Fibroblast of lung (primary cell): Measurements from ENCODE around the gene TTC32. TPM values are rescaled to one million over a fixed set of nuclear protein-coding genes. Genes with fewer than 3 reads are reported as not detected.

ENCODE experiments used
- DNase-seq, 2 donors: peaks; one replicate each; pipeline versions ENCODE4 v3.0.0 to v3.0.0-alpha.2; 2010; ENCODE audit warnings: low read depth in 2 of 2
- H2AFZ ChIP-seq: 2 replicates; pipeline ENCODE4 v1.5.1; 2012; ENCODE audit warnings: low read length, control low read depth, inconsistent platforms
- H3K27ac ChIP-seq: 2 replicates; pipeline ENCODE4 v1.5.1; 2011; ENCODE audit warnings: low read length, control low read depth; ENCODE audit not compliant: insufficient read depth
- H3K27me3 ChIP-seq: 2 replicates; pipeline ENCODE4 v1.5.1; 2011; ENCODE audit warnings: mild to moderate bottlenecking, low read length; ENCODE audit not compliant: control insufficient read depth, insufficient read depth
- H3K36me3 ChIP-seq: 2 replicates; pipeline ENCODE4 v1.5.1; 2011; ENCODE audit warnings: low read length; ENCODE audit not compliant: control insufficient read depth, insufficient read depth
- H3K4me1 ChIP-seq: 2 replicates; pipeline ENCODE4 v1.5.1; 2011; ENCODE audit warnings: low read length; ENCODE audit not compliant: control insufficient read depth, insufficient read depth; ENCODE audit errors: extremely low read depth
- H3K4me2 ChIP-seq: 2 replicates; pipeline ENCODE4 v1.5.1; 2011; ENCODE audit warnings: low read length, control low read depth; ENCODE audit not compliant: insufficient read depth; ENCODE audit errors: extremely low read depth
- H3K4me3 ChIP-seq, 4 experiments: fragments of 200-600 bp in 1 of 4; sonication (generic) in 1 of 4; replicated peaks in 1 of 4; 2 replicates each; pipeline ENCODE4 v1.5.1; 2011 to 2016; ENCODE audit warnings: low read length in 4 of 4, low read depth in 3 of 4, mild to moderate bottlenecking in 3 of 4, control low read depth in 2 of 4, inconsistent platforms in 1 of 4, mixed read lengths in 1 of 4; ENCODE audit not compliant: insufficient read depth in 1 of 4; ENCODE audit errors: control extremely low read depth in 1 of 4
- H3K79me2 ChIP-seq: 2 replicates; pipeline ENCODE4 v1.5.1; 2012; ENCODE audit warnings: mild to moderate bottlenecking, low read length, inconsistent platforms; ENCODE audit not compliant: control insufficient read depth, insufficient read depth
- H3K9ac ChIP-seq: 2 replicates; pipeline ENCODE4 v1.5.1; 2011; ENCODE audit warnings: mild to moderate bottlenecking, low read length, control low read depth; ENCODE audit not compliant: insufficient read depth
- H3K9me3 ChIP-seq: 2 replicates; pipeline ENCODE4 v1.5.1; 2012; ENCODE audit warnings: low read depth, low read length; ENCODE audit not compliant: control insufficient read depth, insufficient read depth
- H4K20me1 ChIP-seq: 2 replicates; pipeline ENCODE4 v1.5.1; 2011; ENCODE audit warnings: low read length; ENCODE audit not compliant: control insufficient read depth, insufficient read depth; ENCODE audit errors: extremely low read depth
- EZH2 ChIP-seq: IDR thresholded peaks from 2 replicates; pipeline ENCODE4 v1.5.1; 2012; ENCODE audit warnings: low read length, control low read depth, mild to moderate bottlenecking; ENCODE audit errors: missing control alignments
- polyA plus RNA-seq, 2 donors: library from polyadenylated mRNA; depleted of rRNA in 1 of 2; stranded (reverse) in 1 of 2; unstranded in 1 of 2; fragments of >200 nt; gene quantifications; 2 replicates each; pipeline ENCODE4 v1.2.1, GENCODE V29; 2011 to 2012; ENCODE audit warnings: missing spikeins in 1 of 2
- total RNA-seq: library from RNA; depleted of rRNA; stranded (reverse); fragments of >200 nt; gene quantifications from 2 replicates; pipeline ENCODE4 v1.2.1, GENCODE V29; 2014
- TF ChIP-seq, protein P1 (sequence below), 2 donors: IDR thresholded peaks in 1 of 2; conservative IDR thresholded peaks in 1 of 2; 1 replicate in 1 of 2; 2 replicates in 1 of 2; pipeline ENCODE4 v1.5.1; 2011 to 2012; ENCODE audit warnings: low read length in 2 of 2, control low read depth in 1 of 2, inconsistent platforms in 1 of 2, low read depth in 1 of 2, mild to moderate bottlenecking in 1 of 2

The TTC32 gene
- total and polyA plus RNA-seq, 2 donors (not counting 1 experiment from before 2014, with no cell fraction given) = 4.7 to 5.8 TPM

DNA sequence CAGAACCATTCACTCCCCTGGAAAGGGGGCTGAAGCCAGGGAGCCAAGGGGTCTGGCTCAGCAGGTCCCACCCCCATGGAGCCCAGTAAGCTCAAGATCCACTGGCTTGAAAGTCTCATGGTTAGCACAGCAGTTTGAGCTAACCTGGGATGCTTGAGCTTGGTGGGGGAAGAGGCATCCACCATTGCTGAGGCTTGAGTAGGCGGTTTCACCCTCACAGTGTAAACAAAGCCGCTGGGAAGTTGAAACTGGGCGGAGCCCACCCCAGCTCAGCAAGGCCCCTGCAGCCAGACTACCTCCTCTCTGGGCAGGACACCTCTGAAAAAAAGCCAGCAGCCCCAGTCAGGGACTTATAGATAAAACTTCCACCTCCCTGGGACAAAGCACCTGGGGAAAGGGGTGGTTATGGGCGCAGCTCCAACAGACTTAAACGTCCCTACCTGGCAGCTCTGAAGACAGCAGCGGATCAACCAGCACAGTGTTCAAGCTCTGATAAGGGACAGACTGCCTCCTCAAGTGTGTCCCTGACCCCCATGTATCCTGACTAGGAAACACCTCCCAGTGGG, 14.7 kb upstream of the TTC32 start:
- no peak overlapping the region for H3K4me2 ChIP-seq
- H3K9me3 ChIP-seq = no peaks in the 10 kb centered on the region
- no peaks in the 10 kb centered on the region for H3K4me1 ChIP-seq
- no peak overlapping the region for H3K27ac ChIP-seq
- no peak overlapping the region for H3K9ac ChIP-seq
- TF ChIP-seq, protein P1, sequence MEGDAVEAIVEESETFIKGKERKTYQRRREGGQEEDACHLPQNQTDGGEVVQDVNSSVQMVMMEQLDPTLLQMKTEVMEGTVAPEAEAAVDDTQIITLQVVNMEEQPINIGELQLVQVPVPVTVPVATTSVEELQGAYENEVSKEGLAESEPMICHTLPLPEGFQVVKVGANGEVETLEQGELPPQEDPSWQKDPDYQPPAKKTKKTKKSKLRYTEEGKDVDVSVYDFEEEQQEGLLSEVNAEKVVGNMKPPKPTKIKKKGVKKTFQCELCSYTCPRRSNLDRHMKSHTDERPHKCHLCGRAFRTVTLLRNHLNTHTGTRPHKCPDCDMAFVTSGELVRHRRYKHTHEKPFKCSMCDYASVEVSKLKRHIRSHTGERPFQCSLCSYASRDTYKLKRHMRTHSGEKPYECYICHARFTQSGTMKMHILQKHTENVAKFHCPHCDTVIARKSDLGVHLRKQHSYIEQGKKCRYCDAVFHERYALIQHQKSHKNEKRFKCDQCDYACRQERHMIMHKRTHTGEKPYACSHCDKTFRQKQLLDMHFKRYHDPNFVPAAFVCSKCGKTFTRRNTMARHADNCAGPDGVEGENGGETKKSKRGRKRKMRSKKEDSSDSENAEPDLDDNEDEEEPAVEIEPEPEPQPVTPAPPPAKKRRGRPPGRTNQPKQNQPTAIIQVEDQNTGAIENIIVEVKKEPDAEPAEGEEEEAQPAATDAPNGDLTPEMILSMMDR (conservative IDR thresholded peaks at IDR 0.05 in 1 of 2, IDR thresholded peaks at IDR 0.05 in 1 of 2; ENCODE audit: low read depth in 1 of 2, low read length in 2 of 2) = no peak
- no peak for TF ChIP-seq EZH2
- no peak overlapping the region for H3K4me3 ChIP-seq
- no peak for DNase-seq
- H3K36me3 ChIP-seq = no peaks in the 10 kb centered on the region
- H3K79me2 ChIP-seq = no peaks in the 10 kb centered on the region
- no peak overlapping the region for H2AFZ ChIP-seq
- no peaks in the 10 kb centered on the region for H4K20me1 ChIP-seq
- no peaks in the 10 kb centered on the region for H3K27me3 ChIP-seq

DNA sequence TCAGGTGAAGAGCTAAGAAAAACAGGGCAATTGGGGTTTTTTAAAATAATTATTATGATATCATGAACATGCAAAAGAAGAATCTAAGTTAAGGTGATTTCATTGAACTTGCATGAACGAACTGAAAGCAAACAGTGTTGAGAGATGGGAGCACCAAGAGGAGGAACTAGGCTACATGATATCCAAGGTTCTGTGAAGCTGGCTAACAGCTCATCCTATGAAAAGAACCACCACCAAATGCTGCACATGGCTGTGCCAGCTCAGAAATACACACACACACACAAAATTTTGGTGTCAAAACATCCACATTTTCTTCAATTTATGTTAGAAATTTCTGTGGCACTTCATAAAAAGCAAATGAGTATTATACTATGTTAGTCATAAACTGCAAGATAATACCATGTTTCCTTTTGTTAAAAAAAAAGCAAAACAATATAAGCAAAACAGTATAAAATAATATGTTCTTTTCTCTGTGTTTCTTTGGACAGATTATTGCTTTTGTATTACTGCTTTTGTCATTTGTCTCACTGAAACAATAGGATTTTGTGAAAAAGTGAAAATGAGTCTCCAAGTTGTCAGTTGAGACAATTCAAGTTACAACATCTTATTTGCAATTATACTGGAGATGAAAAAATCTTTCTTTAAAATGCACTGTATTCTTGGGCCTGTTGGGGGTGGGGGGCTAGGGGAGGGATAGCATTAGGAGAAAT, 12.6 kb upstream of the TTC32 start:
- TF ChIP-seq EZH2 = no peak
- TF ChIP-seq, protein P1 (conservative IDR thresholded peaks at IDR 0.05 in 1 of 2, IDR thresholded peaks at IDR 0.05 in 1 of 2; ENCODE audit: low read depth in 1 of 2, low read length in 2 of 2) = no peak
- Histone ChIP-seq H3K27ac (no peak overlapping the region), H2AFZ (no peak overlapping the region), H3K9me3 (no peaks in the 10 kb centered on the region), H3K36me3 (no peaks in the 10 kb centered on the region), H3K27me3 (no peaks in the 10 kb centered on the region), H3K79me2 (no peaks in the 10 kb centered on the region), H3K4me1 (peaks cover 2% of the 10 kb centered on the region), H3K4me2 (no peak overlapping the region), H3K4me3 (no peak overlapping the region), H3K9ac (no peak overlapping the region), H4K20me1 (no peaks in the 10 kb centered on the region)
- DNase-seq = no peak

DNA sequence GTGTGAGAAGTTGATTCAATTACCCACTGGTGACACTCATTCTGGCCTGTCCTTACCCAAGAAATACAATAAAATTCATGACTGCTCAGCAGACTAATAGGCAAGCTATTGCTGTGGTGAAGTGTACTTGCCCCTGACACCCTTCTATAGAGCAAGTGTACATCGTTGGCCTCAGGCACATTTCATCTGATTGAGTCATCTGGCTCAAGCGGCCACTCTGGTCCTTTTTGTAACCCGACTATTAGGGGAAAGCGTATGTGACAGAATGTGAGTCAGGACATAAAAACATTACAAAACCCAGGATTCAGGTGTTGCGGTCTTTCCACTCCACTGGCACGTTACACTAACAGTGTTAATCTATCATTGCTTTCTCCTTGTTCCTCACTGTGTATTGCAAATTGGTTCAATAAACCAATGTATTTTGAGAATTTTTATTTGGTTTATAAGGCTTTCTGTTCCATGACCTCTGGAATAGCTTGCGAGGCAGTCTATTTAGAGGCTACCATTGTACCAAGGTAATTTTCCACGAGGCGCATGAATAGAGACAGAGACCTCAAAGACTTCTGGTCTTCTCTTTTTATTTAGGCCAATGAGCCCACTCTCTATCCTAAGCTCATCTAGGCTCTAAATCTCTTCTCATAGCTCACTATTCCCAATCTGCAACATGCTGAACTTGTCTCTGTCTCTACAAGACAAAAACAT, 10.2 kb upstream of the TTC32 start:
- no peak overlapping the region for H3K4me3 ChIP-seq
- no peaks in the 10 kb centered on the region for H3K9me3 ChIP-seq
- no peaks in the 10 kb centered on the region for H3K79me2 ChIP-seq
- no peak overlapping the region for H3K9ac ChIP-seq
- no peaks in the 10 kb centered on the region for H4K20me1 ChIP-seq
- peaks cover 2% of the 10 kb centered on the region for H3K4me1 ChIP-seq
- H3K27me3 ChIP-seq = no peaks in the 10 kb centered on the region
- no peaks in the 10 kb centered on the region for H3K36me3 ChIP-seq
- no peak overlapping the region for H3K27ac ChIP-seq
- H2AFZ ChIP-seq = no peak overlapping the region
- DNase-seq = peak; percentile 91 to 97
- no peak overlapping the region for H3K4me2 ChIP-seq
- TF ChIP-seq, protein P1 (conservative IDR thresholded peaks at IDR 0.05 in 1 of 2, IDR thresholded peaks at IDR 0.05 in 1 of 2; ENCODE audit: low read depth in 1 of 2, low read length in 2 of 2) = no peak
- no peak for TF ChIP-seq EZH2
